Epithelial cell of esophagus (primary cell): ENCODE data around the gene LCN6.

Experiments used
- DNase-seq: peaks from one replicate; pipeline ENCODE4 v3.0.0; 2010; ENCODE audit warnings: low read depth
- H3K4me3 ChIP-seq: 2 replicates; pipeline ENCODE4 v1.5.1; 2011; ENCODE audit warnings: mild to moderate bottlenecking, low read length, control low read depth
- CTCF ChIP-seq: IDR thresholded peaks from 2 replicates; pipeline ENCODE4 v1.5.1; 2011; ENCODE audit warnings: low read depth, mild to moderate bottlenecking, low read length, control low read depth, inconsistent platforms; ENCODE audit not compliant: insufficient read depth; ENCODE audit errors: missing control alignments

LCN6 gene

GRCh38 chr9:136703276-136703860 lies 45.0 kb downstream of the LCN6 start:
- DNase-seq, result no peak
- H3K4me3 ChIP-seq, result no peak overlapping the region
- no peak for TF ChIP-seq CTCF

- no peak for TF ChIP-seq CTCF
- no peak overlapping the region for H3K4me3 ChIP-seq
- no peak for DNase-seq
These were observed 46.7 kb downstream of the LCN6 start for GRCh38 chr9:136701668-136702053.

- no peak overlapping the region for H3K4me3 ChIP-seq
- peak; percentile 38 for DNase-seq
- no peak for TF ChIP-seq CTCF
These were observed 47.2 kb downstream of the LCN6 start for GRCh38 chr9:136700959-136701667.

GRCh38 chr9:136700304-136700703 lies 48.0 kb downstream of the LCN6 start:
- H3K4me3 ChIP-seq, result no peak overlapping the region
- peak; percentile 46 for DNase-seq
- TF ChIP-seq CTCF, result no peak

- no peak for TF ChIP-seq CTCF
- H3K4me3 ChIP-seq, result no peak overlapping the region
- DNase-seq, result no peak
These were observed 49.6 kb downstream of the LCN6 start for GRCh38 chr9:136698635-136699246.

GRCh38 chr9:136697821-136698526 lies 50.4 kb downstream of the LCN6 start:
- TF ChIP-seq CTCF, result no peak
- DNase-seq, result no peak

More at GRCh38 chr9:136697821-136698526, 50.4 kb downstream of the LCN6 start:
- H3K4me3 ChIP-seq, result no peak overlapping the region
